DOHH2 (cell line): ENCODE data around the gene TTC33.

Source experiments
- H3F3A ChIP-seq: fragments of 200-600 bp; sonication (generic), shearing (Covaris generic); 2 replicates; pipeline ENCODE4 v1.6.0; 2016; ENCODE audit warnings: antibody characterized with exemption, mild to moderate bottlenecking; ENCODE audit not compliant: control insufficient read depth, insufficient read depth
- H3K27ac ChIP-seq: fragments of 200-600 bp; sonication (generic); 2 replicates; pipeline ENCODE4 v1.5.1; 2014; ENCODE audit warnings: low read depth, mild to moderate bottlenecking, low read length, moderate library complexity
- H3K27me3 ChIP-seq: fragments of 200-600 bp; sonication (generic); 2 replicates; pipeline ENCODE4 v1.6.1; 2014; ENCODE audit warnings: mild to moderate bottlenecking, low read length, mixed read lengths; ENCODE audit not compliant: control insufficient read depth
- H3K36me3 ChIP-seq: fragments of 200-600 bp; sonication (generic); 2 replicates; pipeline ENCODE4 v1.6.1; 2014; ENCODE audit warnings: mild to moderate bottlenecking, low read length, moderate library complexity, mixed read lengths; ENCODE audit not compliant: control insufficient read depth
- H3K4me1 ChIP-seq: fragments of 200-600 bp; sonication (generic); 2 replicates; pipeline ENCODE4 v1.6.1; 2014; ENCODE audit warnings: mild to moderate bottlenecking, low read length, mixed read lengths; ENCODE audit not compliant: control insufficient read depth
- H3K4me2 ChIP-seq: fragments of 200-600 bp; sonication (generic); 2 replicates; pipeline ENCODE4 v1.6.0; 2014; ENCODE audit warnings: mild to moderate bottlenecking, low read length, moderate library complexity
- H3K4me3 ChIP-seq: fragments of 200-600 bp; sonication (generic); 2 replicates; pipeline ENCODE4 v1.5.1; 2014; ENCODE audit warnings: mild to moderate bottlenecking, low read length, mixed read lengths
- H3K79me2 ChIP-seq: fragments of 200-600 bp; sonication (generic); 2 replicates; pipeline ENCODE4 v1.6.1; 2014; ENCODE audit warnings: mild to moderate bottlenecking, low read length, mixed read lengths; ENCODE audit not compliant: control insufficient read depth
- H3K9me2 ChIP-seq: fragments of 200-600 bp; sonication (generic); replicated peaks from 2 replicates; pipeline ENCODE4 v1.6.1; 2014; ENCODE audit warnings: mild to moderate bottlenecking, low read length, mixed read lengths; ENCODE audit not compliant: control insufficient read depth
- H3K9me3 ChIP-seq: fragments of 200-600 bp; sonication (generic); 2 replicates; pipeline ENCODE4 v1.6.1; 2014; ENCODE audit warnings: antibody characterized with exemption, low read length, mixed read lengths; ENCODE audit not compliant: control insufficient read depth, insufficient read depth
- H4K20me1 ChIP-seq: fragments of 200-600 bp; sonication (generic); 2 replicates; pipeline ENCODE4 v1.6.0; 2014; ENCODE audit warnings: low read depth, mild to moderate bottlenecking, antibody characterized with exemption, low read length, moderate library complexity; ENCODE audit not compliant: control insufficient read depth, insufficient read depth
- CTCF ChIP-seq: fragments of 200-600 bp; sonication (generic); IDR thresholded peaks from one replicate; pipeline ENCODE4 v1.5.1; 2014; ENCODE audit warnings: antibody characterized with exemption, mild to moderate bottlenecking, low read depth, low read length; ENCODE audit not compliant: poor library complexity, severe bottlenecking
- EZH2phosphoT487 ChIP-seq: fragments of 200-600 bp; sonication (generic); IDR thresholded peaks from 2 replicates; pipeline ENCODE4 v1.6.1; 2017; ENCODE audit warnings: borderline replicate concordance, mild to moderate bottlenecking, antibody characterized with exemption, low read length, moderate library complexity, mixed read lengths

The TTC33 gene

GRCh38 chr5:40557501-40557900 is 198.3 kb downstream of the TTC33 start:
- Histone ChIP-seq H3K9me3 (no peaks in the 10 kb centered on the region), H3K36me3 (no peaks in the 10 kb centered on the region), H3K27me3 (no peaks in the 10 kb centered on the region), H3K4me1 (no peaks in the 10 kb centered on the region), H3K27ac (no peak overlapping the region), H3K79me2 (no peaks in the 10 kb centered on the region), H3K4me2 (no peak overlapping the region), H3K9me2 (no peaks in the 10 kb centered on the region), H3F3A (no peaks in the 10 kb centered on the region), H4K20me1 (no peaks in the 10 kb centered on the region), H3K4me3 (no peak overlapping the region)
- TF ChIP-seq CTCF: no peak
- no peak for TF ChIP-seq EZH2phosphoT487

- Histone ChIP-seq H3K4me1 (no peaks in the 10 kb centered on the region), H3K27me3 (no peaks in the 10 kb centered on the region), H3K27ac (no peak overlapping the region), H4K20me1 (no peaks in the 10 kb centered on the region), H3K9me2 (no peaks in the 10 kb centered on the region), H3K79me2 (no peaks in the 10 kb centered on the region), H3K4me2 (no peak overlapping the region), H3K9me3 (no peaks in the 10 kb centered on the region), H3K36me3 (no peaks in the 10 kb centered on the region), H3F3A (no peaks in the 10 kb centered on the region), H3K4me3 (no peak overlapping the region)
- TF ChIP-seq EZH2phosphoT487 (no peak), CTCF (no peak)
These were observed 198.9 kb downstream of the TTC33 start for GRCh38 chr5:40556811-40557210.

- Histone ChIP-seq H4K20me1 (no peaks in the 10 kb centered on the region), H3K4me3 (no peak overlapping the region), H3K27me3 (no peaks in the 10 kb centered on the region), H3K27ac (no peak overlapping the region), H3K4me1 (no peaks in the 10 kb centered on the region), H3K36me3 (no peaks in the 10 kb centered on the region), H3K9me2 (no peaks in the 10 kb centered on the region), H3F3A (no peaks in the 10 kb centered on the region), H3K4me2 (no peak overlapping the region), H3K9me3 (no peaks in the 10 kb centered on the region), H3K79me2 (no peaks in the 10 kb centered on the region)
- no peak for TF ChIP-seq EZH2phosphoT487
- TF ChIP-seq CTCF: no peak
These were observed 199.9 kb downstream of the TTC33 start for GRCh38 chr5:40555886-40556285.

GRCh38 chr5:40554813-40555212 is 200.9 kb downstream of the TTC33 start:
- Histone ChIP-seq H3K9me2 (no peaks in the 10 kb centered on the region), H3K27ac (no peak overlapping the region), H3K79me2 (no peaks in the 10 kb centered on the region)

More at GRCh38 chr5:40554813-40555212, 200.9 kb downstream of the TTC33 start:
- Histone ChIP-seq H3K36me3 (no peaks in the 10 kb centered on the region), H3K4me3 (no peak overlapping the region), H3K4me2 (no peak overlapping the region), H3F3A (no peaks in the 10 kb centered on the region), H4K20me1 (no peaks in the 10 kb centered on the region), H3K4me1 (no peaks in the 10 kb centered on the region), H3K27me3 (no peaks in the 10 kb centered on the region), H3K9me3 (no peaks in the 10 kb centered on the region)
- TF ChIP-seq CTCF (no peak), EZH2phosphoT487 (no peak)
